ENCODE measurements around the gene POLG2. TPM values are rescaled to one million over a fixed set of nuclear protein-coding genes. Genes with fewer than 3 reads are reported as not detected.
"Not testable (repeated sequence)": the region's sequence is repeated elsewhere in the genome, so short reads cannot be mapped to it uniquely, and the experiment has no call there.

Gene POLG2
- total RNA-seq, 1 experiment from 2014 or later: 7.7 TPM

DNA sequence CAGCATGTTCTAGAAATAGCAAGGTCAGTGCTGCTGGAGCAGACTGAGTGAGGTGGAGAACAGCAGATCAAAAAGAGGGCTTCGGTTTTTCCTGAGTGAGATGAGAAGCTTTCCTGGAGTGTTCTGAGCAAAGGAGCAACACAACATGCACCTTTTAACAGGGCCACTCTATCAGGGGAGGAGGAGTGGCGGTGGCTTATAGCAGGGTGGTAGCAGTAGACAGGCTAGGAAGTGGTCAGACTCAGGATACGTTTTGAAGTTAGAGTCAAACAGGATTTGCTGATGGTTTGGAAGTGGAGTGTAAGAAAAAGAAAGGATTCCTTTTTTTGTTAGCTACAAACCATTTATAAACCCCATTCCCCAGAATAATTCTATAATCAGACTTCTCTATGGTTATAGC lies 12.5 kb downstream of the POLG2 start:
- no peak for DNase-seq (ENCODE audit: low read depth)

DNA sequence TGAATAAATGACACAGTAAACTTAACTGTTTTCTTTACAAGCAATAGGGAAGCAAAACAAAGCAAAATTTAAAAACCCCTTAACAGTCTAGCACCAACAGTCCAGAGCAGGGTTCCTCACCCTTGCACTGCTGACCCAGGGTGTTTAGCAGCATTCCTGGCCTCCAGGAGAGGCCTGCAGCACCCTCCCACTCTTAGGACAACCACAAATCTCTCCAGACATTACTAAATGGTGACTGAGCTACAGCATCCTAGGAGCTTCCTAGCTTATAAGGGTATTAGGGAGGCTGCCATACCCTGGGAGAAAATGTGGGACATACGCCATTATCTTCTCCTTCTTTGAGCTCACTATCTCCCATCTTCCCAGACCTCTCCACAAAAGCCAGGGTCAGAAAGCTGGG lies 15.9 kb downstream of the POLG2 start:
- DNase-seq (ENCODE audit: low read depth): no peak

DNA sequence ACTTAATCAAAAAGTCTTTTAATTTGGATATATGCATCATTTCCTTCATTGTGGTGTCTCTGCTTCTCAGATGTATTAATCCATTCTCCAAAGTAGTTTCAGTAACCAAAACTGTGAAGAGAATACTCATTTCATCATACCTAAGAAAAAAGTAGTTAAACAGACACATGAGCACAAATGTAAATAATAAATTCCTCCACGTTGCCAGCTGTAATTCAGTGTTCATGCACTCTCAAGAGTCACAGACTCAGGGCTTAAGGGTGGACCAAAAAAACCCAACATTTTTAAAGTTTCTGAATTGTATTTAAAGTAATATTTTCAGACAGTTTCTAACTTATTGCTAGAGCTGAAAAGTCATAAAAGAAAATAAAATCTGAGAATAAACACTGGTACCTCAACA lies 19.0 kb downstream of the POLG2 start:
- DNase-seq (ENCODE audit: low read depth): no peak

DNA sequence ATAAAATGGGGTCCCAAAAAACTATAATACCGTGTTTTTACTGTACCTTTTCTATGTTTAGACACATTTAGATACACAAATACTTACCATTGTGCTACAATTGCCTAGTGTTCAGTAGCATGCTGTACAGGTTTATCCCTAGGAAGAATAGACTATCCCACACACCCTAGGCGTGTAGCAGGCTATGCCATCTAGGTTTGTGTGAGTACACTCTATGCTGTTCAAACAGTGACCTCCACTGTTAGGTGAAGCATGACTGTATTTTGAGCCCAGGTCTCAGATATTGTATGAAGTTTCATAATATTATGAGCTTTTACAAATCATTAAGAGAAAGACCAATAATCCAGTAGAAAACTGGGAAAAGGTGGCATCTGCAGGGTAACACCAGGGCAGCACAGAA lies 24.3 kb downstream of the POLG2 start:
- DNase-seq (ENCODE audit: low read depth): no peak

DNA sequence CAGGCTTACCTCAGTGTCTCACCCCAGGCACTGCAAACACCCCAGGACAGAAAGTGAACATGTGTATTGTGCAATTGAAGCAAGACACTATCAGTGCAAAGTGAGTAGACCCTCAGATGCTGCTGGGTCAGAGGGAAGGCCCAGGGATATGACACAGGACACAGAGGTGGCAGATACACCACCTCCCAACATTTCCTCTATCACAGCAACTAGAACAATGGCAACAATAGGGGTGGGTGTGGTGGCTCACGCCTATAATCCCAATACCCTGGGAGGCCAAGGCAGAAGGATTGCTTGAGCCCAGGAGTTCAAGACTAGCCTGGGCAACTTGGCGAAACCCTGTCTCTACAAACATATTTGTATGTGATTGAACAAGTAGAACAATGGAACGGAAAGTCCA lies 25.4 kb downstream of the POLG2 start:
- no peak for DNase-seq (ENCODE audit: low read depth)

DNA sequence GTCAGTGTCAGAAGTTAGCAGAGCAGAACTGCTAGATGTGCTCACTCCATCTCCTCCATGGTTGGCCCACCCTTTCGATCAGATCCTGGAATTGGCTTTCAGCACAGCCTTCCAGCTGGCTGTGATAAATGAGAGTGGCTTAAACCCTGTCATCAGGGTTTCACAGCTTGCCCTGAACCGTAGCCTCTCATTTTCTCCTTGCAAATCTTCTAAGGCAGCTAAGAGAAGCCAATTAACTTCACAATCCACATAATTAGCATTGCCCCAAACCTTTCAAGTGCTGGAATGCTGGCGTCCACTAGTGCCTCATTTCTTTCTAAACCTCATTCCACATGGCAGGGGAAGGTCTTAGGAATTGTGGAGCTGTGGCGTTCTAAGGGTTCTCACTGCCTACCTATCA lies 26.2 kb downstream of the POLG2 start:
- no peak for DNase-seq (ENCODE audit: low read depth)

DNA sequence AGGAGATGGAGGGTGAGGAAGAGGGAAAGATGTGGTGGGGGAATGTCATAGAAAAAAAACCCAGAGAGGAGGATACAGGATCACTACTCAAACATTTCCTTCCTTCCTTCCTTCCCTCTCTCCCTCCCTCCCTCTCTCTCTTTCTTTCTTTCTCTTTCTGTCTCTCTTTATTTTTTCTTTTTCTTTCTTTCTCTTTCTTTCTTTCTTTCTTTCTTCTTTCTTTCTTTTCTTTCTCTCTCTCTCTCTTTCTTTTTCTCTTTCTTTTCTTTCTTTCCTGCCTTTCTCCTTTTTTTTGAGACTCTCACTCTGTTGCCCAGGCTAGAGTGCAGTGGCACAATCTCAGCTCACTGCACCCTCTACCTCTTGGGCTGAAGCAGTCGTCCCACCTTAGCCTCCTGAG lies 30.0 kb downstream of the POLG2 start:
- not testable (repeated sequence) for DNase-seq (ENCODE audit: low read depth)

DNA sequence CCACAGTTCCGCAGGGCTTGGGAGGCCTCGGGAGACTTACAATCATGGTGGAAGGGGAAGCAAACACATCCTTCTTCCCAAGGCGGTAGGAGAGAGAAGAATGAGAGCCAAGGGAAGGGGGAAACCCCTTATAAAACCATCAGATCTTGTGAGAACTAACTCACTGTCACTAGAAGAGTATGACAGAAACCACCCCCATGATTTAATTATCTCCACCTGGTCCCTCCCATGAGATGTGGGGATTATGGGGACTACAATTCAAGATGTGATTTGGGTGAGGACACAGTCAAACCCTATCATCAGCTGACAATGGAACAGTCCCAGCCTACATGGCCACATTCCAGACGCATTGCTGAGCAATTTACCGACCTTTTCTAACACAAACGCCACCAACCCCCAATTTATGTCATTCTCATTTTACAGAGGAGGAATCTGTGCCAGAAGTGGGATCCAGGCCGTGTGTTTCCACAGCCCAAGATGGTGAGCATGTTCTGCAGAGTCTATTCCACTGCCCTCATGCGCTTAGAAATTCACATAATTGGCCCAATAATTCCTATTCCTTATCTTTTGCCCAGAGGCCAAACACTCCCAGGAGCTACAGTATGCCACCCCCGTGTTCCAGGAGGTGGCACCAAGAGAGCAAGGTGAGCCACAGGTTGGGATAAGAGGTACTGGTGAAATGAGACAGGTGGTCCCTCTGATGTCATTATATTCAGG lies 30.7 kb downstream of the POLG2 start:
- DNase-seq (ENCODE audit: low read depth): no peak

DNA sequence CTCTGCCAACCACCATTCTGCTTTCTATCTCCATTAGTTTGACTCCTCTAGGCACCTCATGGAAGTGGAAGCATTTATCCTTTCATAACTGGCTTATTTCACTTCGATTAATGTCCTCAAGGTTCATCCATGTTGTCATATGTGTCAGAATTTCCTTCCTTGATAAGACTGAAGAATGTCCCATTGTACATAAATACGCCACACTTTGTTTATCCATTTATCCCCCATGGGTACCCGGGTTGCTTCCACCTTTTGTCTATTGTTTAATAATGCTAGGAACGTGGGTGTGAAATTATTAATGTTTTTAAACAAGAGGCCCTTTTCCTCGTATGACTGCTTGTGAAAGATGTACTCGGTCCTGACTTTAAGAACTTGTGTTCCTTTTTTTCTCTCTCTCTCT lies 35.1 kb downstream of the POLG2 start:
- DNase-seq (ENCODE audit: low read depth): no peak

DNA sequence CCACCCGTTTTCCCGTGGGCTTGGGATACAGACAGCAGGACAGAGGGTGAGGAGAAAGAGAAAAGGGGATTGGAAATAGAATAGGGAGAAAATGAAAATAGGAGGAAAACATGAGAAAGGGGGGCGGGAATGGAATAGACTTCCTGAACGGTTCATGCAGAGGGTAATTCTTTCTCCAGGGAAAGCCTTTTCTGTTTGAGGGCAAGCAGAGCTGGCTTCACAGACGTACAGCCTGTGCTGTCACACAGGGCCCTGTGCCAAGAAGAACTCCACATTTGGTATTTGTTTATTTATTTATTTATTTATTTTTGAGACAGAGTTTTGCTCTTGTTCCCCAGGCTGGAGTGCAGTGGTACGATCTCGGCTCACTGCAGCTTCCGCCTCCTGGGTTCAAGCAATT lies 35.9 kb downstream of the POLG2 start:
- no peak for DNase-seq (ENCODE audit: low read depth)

DNA sequence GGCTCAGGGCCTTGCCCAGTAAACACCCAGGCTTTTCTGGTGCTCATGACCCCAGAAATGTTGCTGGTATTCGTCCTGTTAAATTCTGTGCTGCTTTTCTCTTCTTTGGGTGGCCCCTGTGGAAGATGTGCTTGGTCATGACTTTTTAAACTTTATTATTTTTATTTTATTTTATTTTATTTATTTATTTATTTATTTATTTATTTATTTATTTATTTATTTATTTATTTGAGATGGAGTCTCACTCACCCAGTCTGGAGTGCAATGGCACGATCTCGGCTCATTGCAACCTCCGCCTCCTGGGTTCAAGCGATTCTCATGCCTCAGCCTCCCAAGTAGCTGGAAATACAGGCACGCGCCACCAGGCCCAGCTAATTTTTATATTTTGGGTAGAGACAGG lies 37.0 kb downstream of the POLG2 start:
- not testable (repeated sequence) for DNase-seq (ENCODE audit: low read depth)

DNA sequence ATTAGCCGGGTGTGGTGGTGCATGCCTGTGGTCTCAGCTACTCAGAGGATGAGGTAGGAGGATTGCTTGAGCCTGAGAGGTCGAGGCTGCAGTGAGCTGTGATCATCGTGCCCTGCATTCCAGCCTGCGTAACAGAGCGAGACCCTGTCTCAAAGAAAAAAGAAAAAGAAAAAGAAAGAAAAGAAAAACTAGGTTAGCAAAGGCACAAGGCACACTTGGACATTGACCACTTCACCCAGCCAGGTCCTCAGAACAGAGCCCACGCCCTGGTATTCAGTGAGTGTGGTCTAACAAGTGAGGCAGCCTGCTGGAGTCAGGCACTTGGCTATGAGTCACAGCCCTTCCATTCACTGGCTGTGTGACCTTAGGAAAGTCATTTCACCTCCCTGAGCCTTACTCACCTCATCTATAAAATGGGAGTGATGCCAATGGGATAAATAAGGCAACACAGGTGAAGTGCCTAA lies 37.5 kb downstream of the POLG2 start:
- DNase-seq (ENCODE audit: low read depth): peak; percentile 65

DNA sequence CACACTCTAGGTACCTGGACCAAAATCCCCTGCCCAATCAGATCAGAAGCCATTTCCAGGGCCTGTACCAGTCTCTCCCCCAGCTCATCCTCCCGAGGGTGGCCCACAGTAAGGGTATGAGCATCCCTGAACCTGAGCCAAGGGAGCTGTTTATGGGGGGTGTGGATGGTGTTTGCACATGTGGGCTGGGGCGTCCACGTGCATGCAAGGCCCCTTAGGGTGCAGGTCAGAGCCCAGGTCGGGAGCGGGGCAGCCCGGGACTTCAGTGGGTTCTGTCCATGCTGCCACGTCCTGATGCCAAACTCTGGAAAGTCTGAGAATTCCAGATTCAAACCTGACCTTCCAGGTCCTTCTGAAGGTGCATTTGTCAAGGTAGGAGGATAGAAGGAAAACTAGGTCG lies 38.1 kb downstream of the POLG2 start:
- no peak for DNase-seq (ENCODE audit: low read depth)

DNA sequence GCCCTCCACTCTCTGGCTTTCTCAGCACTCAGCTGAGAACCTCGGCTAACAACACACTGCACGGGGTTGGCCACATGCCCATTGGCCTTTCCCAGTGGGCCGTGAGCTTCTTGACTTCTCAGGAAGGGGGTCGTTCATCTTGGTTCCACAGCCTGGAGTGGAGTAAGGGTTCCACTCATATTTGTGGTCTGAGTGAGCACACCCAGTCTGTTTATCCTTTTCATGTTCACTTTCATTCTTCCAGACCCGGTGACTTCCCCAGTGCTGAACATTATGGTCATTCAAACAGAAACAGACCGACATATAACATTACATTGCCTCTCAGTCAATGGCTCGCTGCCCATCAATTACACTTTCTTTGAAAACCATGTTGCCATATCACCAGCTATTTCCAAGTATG lies 39.7 kb downstream of the POLG2 start:
- peak; percentile 32 for DNase-seq (ENCODE audit: low read depth)

DNA sequence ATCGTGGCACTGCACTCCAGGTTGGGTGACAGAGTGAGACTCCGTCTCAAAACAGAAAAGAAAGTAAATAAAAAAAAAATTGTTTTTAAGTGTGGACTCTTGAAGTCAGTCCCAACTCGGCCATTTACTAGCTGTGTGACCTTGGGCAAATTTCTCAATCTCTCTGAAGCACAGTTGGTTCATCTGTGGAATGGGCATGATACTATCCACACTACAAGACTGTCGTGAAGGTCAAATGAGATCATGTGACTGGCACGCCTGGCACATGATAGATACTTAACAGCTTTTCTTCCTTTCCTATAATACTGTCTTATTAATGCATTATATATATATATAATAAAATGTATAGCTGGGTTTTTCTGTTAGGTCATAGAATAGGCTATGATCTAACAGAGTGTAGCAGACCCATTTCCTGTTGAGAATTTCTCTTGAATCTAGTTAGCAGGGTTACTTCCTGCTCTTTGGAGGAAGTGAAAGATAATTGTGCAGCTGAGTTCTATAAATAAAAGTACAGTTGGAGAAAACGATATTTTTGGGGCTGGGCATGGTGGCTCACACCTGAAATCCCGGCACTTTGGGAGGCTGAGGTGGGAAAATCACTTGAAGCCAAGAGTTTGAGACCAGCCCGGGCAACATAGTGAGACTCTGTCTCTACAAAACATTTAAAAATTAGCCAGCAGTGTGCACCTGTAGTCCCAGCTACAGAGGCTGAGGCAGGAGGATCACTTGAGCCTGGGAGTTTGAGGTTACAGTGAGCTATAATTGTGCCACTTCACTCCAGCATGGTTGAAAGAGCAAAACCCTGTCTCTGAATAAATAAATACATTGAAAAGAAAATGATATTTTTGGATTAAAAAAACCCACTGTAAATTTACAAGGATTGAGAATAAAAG lies 40.6 kb downstream of the POLG2 start:
- DNase-seq (ENCODE audit: low read depth): no peak

DNA sequence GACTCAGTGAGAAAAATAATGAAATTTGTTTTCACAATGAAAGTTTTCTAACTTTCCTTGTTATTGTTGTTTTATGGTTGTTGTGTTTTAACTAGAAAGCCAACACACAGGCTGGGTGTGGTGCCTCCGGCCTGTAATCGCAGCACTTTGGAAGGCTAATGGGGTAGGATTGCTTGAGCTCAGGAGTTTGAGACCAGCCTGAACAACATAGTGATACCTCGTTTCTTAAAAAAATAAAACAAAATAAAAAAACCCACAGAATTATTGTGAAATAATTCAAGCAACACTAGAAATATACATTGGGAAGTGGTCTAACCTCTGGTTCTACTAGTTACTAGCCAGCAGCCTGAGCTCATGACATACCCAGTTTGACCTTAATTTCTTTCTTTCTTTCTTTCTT lies 47.3 kb downstream of the POLG2 start:
- DNase-seq (ENCODE audit: low read depth): no peak

DNA sequence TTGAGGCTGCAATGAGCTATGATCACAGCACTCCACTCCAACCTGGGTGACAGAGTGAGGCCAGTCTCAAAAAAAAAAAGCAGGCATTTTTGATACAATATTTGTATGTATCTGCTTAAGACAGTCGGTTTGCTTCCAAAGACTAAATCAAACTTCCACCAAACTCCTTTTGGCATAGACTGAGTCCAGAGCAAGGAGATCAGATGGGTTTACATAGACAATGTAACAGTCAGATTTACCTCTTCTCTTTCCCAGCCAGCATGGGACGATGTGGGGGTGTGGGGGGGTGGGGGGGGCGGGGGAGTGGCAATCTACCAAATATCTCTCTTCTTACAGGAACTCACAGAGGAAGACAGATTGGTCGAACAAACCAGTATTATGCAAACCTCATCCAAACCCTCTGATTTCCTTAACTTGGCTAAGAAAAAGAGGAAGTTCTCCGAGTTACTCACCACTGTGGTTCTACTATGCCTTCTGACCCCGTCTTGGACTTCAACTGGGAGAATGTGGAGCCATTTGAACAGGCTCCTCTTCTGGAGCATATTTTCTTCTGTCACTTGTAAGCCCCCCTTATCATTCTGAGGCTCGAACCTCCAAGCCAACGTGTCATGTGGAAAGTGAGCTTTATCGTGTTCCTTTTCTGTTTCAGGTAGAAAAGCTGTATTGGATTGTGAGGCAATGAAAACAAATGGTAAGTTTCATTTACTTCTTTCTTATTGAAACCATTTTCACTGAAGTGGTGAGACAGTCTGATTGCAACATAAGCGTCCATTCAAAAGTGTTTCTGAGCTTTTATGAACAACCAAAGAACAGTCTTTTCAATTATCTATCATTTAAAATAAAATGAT lies 48.0 kb downstream of the POLG2 start, which contains the start of gene MILR1:
TSS of gene MILR1 (plus strand) at position 451 of the 848 bp plus-strand sequence. CDS start at position 505, 54 bp downstream.
- DNase-seq (ENCODE audit: low read depth): peak; percentile 90

DNA sequence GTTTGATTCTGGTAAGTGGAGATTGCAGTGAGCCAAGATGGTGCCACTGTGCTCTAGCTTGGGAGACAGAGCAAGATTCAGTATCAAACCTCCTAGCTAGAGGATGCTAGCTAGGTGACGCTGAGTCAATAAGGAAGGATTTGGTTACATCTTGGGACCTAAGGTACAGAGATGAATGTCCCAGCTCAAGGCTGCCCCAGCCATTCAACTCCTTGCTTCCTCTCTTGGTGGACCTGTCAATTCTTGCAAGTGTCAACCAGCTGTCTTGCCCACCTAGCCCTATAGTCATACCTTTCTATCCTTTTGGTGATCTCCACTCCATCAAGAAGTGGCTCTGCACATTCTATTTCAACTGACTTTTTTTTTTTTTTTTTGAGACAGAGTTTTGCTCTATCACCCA lies 49.3 kb downstream of the POLG2 start:
- no peak for DNase-seq (ENCODE audit: low read depth)

DNA sequence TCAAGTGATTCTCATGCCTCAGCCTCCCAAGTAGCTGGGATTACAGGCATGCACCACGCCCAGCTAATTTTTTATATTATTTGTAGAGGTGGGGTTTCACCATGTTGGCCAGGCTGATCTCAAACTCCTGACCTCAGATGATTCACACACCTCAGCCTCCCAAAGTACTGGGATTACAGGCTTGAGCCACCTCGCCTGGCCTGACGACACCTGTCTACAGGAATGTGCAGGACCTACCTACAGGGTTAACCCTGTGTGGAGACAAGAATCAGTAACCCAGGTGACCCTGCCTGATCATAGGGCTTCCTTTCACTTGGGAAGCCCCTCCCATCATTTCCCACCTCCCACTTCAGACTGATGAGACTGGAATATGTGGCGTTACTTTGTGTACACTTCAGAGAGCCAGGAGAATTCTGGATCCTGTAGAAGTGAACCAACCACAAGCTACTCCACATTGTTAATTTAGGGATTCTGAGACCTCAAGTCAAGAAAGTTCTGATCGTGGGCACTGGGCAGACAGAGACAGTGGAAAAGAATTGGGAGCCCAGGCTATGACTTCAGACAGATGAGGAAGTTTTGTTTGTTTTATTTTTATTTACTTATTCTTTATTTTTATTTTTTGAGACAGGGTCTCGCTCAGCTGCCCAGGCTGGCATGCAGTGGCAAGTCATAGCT lies 53.6 kb downstream of the POLG2 start:
- no peak for DNase-seq (ENCODE audit: low read depth)

DNA sequence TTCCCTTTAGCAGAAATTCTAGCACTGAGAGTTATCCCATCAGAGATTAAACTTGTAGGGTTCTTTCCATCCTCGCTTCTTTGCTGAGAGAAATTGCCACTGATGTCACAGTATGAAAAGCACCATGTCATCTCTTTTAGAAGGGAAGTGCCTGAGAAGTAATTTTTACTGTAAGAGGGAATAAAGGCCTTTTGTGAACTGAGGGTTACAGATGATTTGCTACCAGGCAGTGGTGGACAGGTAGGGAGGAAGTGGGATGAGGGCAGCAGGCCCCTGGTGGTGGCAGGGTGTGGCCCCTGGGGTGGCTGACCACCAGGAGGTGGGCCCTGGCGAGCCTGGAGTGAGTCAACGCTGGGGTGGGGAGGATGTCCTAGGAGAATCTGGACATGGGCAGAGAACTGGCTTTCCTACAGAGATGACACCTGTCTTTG lies 54.3 kb downstream of the POLG2 start:
- DNase-seq (ENCODE audit: low read depth): no peak

DNA sequence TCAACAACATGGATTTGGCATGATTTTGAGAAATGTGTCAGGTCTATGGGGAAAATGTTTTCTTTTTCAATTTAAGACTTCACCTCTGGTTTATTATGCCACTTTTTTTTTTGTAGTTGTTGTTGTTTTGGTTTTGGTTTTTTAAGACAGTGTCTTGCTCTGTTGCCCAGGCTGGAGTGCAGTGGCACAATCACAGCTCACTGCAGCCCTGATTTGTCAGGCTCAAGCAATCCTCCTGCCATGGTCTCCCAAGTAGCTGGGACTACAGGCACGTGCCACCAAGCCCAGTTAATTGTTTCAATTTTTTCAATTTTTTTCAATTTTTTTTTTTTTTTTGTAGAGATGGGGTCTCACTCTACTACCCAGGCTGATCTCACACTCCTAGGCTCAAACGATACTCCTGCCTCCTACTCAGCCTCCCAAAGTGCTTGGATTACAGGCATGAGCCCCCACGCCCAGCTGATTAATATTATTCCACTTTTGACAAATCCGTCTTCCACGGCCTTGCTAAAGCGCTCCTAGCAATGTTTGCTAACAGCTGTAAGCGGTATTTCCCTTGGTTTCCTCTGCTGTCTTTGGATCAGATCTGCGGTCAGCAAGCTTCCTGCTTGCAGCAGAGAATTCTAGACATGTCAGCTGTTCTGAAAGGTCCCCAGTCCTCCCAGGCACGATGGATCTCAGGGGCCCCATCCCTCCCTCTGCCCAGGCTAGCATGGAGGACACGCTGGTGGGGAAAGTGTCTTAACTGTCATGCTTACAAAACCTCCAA lies 54.9 kb downstream of the POLG2 start:
- no peak for DNase-seq (ENCODE audit: low read depth)
